ENCODE results near the gene KCNN2.

Gene KCNN2

DNA sequence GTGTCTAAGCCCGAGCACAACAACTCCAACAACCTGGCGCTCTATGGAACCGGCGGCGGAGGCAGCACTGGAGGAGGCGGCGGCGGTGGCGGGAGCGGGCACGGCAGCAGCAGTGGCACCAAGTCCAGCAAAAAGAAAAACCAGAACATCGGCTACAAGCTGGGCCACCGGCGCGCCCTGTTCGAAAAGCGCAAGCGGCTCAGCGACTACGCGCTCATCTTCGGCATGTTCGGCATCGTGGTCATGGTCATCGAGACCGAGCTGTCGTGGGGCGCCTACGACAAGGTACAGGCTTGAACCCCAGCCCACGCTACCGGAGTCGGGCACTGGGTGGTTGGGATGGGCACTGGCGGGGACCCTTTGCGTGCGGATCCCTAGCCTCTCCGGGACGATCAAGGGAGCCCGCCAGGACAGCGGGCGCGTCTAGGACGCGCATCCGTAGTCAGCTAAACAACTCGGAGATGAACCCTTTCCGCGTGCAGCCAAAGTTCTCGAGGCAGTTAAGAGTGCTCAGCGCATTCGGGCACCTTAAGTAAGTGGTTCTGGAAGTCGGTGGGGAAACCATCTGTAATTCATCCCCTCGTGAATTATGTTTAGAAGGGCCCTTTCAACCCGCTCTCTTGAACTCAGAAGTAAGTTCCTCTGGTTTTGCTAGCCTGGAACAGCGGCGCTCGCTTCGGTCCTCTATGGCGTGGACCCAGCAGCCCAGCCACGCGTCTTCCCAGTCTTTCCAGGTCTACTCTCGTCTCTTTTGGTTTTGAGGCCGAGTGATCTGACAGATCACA is 1.3 kb downstream of the KCNN2 start:
- DNase-seq (ENCODE audit: low spot score): peak; percentile 44

DNA sequence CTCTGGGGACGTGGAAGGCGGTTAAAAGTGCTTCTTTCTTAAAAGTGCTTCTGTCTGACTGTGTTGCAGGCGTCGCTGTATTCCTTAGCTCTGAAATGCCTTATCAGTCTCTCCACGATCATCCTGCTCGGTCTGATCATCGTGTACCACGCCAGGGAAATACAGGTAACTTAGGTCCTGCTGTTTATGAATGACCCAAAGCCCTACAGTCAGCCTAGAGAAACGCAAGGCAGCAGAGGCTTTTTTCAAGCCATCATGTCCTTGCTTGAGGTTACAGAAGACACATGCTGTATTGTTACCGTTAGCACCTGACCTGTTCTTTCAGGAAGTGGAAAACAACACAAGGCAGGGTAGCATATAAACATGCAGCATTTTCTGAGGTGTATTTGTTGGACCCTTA is 2.0 kb downstream of the KCNN2 start:
- no peak for DNase-seq (ENCODE audit: low spot score)

- peak; percentile 6 for DNase-seq (ENCODE audit: low spot score)
Observed at GRCh38 chr5:114367029-114367428, 5.2 kb downstream of the KCNN2 start.

DNA sequence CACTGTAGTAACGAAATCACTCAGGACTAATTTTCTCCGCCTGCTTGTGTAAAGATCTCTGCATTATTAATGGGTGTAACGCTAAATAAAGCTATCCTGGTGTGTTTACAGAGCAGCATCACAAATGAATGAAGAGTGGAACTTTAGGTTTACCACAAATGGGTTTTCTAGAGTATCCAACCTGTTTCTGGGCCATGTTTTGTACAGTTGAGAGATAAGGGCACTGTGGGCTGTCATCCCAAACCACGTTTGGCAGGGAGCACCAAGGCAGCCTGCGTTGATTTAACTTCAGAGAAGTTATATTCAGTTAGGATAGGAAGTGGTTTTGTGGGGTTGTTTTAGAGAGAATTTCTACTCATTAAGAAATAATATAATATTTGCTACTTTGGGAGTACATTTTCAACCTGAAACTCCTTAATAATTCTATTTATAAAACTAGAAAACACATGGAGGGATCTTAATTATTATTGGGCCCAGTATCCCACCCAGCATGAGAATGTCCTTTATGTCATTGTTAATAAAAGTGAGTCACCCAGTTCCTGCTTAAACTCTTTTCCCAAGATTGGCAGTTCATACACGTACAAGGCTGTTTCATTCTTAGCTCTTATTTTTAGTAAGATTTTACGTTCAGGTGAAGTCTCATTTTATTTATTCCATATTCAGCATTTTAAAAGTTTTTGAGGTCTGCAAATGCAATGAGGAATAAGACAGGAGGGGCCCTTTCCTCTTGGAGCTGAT is 8.0 kb downstream of the KCNN2 start:
- DNase-seq (ENCODE audit: low spot score): peak; percentile 36

GRCh38 chr5:114377050-114377844 is 15.4 kb downstream of the KCNN2 start:
- no peak for DNase-seq (ENCODE audit: low spot score)

DNA sequence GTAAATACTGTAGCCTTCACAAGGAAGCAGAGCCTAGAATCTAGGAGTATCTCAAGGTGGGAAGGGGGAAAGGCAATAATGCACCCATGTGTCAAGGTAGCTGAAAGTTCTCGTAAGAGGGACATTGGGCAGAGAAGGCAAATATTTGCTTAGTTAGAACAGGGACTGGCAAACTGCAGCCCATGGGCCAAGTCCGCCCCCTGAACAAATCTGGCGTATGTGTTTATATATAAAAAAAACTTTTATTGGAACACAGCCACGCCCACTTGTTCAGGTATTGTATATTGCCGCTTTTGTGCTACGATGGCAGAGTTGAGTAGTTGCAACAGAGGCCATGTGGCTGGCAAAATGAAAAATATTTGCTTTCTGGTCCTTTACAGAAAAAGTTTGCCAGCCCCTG is 16.1 kb downstream of the KCNN2 start:
- DNase-seq (ENCODE audit: low spot score): no peak

DNA sequence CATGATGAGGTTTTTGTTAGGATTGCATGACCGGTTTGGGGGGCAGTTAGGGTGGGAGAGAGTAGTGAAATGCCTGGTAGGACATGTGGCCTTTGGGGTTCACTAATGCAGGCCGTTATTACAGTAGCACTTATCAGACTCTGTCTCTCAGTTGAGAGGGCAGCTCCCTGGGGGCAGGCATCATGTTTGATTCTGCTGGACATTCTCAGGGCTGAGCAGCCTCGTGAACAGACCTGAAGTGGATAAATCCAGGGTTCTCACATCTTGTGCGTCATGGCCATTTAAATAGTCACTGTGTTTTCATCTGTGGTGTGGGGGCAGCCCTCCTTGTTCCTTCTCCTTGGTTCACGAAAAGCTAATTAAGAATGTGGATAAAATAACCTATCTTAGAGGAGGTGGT is 18.9 kb downstream of the KCNN2 start:
- no peak for DNase-seq (ENCODE audit: low spot score)

- no peak for DNase-seq (ENCODE audit: low spot score)
Observed at GRCh38 chr5:114387433-114387832, 25.6 kb downstream of the KCNN2 start.

DNA sequence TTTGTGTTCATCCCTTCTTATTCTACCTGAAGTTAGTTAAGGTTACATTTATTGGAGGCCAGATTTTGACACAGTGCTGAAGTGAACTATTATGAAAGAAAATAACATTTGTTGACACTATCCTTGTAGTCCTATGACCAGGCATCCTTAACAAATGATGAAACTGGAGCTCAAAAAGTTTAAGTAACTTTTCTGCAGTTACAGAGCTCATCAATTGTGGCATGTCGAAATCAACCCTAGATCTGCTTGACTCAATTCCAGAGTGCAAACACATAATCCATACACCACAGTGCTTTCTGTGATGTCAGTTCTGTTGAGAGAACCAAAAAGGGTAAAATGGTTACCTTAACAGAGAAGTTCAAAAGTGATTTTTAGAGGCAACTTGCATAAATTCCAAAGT is 28.6 kb downstream of the KCNN2 start:
- DNase-seq (ENCODE audit: low spot score): no peak

GRCh38 chr5:114391321-114391720 is 29.5 kb downstream of the KCNN2 start:
- DNase-seq (ENCODE audit: low spot score): peak; percentile 74

GRCh38 chr5:114393159-114393558 is 31.3 kb downstream of the KCNN2 start:
- no peak for DNase-seq (ENCODE audit: low spot score)

- DNase-seq (ENCODE audit: low spot score): no peak
Observed at GRCh38 chr5:114402206-114402605, 40.3 kb downstream of the KCNN2 start.

GRCh38 chr5:114407783-114408182 is 45.9 kb downstream of the KCNN2 start:
- DNase-seq (ENCODE audit: low spot score): no peak

- DNase-seq (ENCODE audit: low spot score): no peak
Observed at GRCh38 chr5:114408847-114409246, 47.0 kb downstream of the KCNN2 start.

DNA sequence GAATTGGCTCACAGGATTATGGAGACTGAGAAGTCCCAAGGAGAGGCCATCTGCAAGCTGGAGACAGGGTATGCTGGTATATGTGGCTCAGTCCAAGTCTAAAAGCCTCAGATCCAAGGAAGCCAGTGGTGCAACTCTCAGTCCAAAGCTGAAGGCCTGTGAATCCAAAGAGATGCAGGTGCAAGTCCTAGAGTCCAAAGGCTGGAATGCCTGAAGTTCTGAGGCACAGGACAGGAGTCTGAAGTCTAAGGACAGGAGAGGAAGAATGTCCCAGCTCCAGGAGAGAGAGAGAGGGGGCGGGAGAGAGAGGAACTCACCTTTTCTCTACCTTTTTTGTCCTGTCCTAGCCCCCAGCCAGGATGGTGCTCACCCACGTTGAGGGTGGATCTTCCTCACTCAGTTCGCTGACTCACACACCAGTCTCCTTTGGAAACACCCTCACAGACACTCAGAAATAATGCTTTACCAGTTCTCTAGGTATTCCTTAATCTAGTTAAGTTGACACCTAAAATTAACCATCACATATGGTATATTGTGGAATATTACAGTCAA is 49.6 kb downstream of the KCNN2 start:
- no peak for DNase-seq (ENCODE audit: low spot score)

DNA sequence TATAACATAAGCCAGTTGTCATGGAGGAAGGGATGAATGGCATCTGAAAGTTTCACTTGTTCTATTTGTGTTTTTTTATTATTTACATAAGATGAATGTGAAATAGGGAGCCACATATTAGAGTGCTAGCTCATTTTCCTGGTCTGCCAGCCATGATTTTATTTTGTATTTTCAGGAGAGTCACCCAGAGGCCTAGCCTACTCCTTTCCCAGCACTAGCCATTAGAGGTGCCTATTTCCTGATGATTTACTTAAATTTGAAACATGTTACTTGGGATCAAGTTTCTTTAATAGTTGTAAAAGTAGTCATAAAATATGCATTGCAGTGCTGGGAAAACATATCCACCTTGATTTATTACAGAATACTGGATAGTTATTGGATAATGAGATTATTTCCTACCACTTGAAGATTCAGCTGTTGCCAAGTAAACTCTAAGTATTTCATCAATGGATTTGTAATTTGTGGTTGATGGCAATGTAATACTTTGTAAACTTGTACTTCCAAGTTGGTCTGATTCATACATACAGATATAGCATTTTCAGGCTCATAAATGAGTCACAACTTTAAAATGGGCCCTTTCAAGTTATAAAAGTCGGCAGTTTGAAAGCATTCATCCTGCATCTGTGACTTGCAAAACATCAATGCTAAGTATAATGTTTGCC is 50.8 kb downstream of the KCNN2 start:
- peak; percentile 57 for DNase-seq (ENCODE audit: low spot score)

- DNase-seq (ENCODE audit: low spot score): no peak
Observed at GRCh38 chr5:114415760-114416159, 53.9 kb downstream of the KCNN2 start.

DNA sequence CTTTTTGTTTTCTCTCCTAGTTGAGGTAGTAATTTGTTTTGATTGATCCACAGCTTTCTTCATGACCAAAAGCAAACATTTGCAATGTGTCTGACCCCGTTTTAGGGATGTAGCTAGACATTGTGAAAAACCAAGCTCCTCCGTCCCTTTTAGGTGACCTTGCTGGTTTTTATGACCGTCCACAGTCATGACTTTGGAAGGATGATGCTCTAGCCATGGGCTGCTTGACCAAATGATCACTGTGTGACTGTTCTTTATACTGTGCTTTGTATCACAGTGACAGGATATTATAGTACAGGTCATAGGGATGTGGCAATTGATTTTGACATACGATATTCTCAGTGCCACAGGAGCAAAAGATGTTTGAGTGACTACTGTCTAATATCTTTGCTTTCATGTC is 54.4 kb downstream of the KCNN2 start:
- DNase-seq (ENCODE audit: low spot score): no peak

DNA sequence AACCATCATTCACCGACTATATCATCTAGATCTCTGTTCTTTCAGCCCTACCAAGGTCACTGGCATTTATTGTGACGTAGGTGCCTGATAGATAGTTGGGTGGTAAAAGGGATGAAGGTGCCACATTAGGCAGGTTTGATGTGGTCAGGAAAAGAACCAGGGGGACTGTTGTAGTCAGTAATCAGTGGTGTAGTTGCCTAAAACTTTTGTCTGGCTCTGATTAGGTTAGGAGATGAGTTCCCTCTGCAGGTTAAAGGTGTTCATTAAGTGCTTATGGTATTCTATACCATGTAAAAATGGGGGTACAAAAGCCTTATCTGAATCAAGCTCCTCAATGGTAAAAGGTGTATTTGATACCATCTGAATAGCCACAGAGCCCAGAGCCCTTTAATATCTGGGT is 55.6 kb downstream of the KCNN2 start:
- no peak for DNase-seq (ENCODE audit: low spot score)

DNA sequence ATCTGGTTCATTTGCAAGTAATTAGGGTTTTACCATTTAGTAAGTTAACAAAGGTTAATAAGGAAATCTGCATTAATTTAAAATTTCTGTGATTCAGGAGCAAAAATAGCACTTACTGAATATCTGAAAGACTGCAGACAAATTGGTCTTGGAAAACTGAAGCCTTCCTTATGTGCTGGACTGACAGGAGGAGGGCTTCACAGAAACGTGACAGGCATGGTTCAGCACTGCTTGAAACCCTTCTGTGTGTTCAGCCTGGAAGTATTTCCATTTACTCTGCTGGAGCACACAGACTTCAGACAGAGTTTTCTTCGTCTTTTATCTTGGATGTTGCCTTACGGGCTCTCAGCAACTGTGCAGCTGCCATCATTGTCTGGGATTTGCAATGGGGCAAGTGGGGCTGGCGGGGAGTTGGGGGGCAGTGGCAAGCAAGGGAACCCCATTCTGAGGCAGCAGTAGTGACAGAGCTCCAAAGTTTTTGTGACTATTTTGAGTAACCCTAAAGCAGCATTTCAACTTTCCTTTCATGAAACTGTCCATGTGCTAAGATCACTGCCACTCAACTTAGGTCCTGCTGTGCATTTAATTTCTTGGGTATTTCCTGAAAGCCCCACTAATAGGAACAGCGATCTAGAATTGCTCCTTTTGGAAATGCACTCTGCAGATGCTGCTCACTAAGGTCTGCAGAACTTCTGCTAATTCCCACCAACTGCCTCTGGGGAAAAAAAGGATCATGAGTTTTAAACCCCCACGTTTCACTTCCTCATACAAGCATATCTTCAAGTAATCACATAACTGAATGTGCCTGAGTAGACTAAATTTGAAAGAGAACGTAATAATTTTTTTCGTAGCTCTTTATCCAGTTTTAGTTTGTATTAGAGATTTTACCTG is 56.6 kb downstream of the KCNN2 start:
- no peak for DNase-seq (ENCODE audit: low spot score)

- no peak for DNase-seq (ENCODE audit: low spot score)
Observed at GRCh38 chr5:114419067-114419388, 57.2 kb downstream of the KCNN2 start.
